H1 (cell line): ENCODE measurements around the gene RNFT2. TPM values are rescaled to one million over a fixed set of nuclear protein-coding genes. Genes with fewer than 3 reads are reported as not detected.

Experiments used
- BRCA1 ChIP-seq: IDR thresholded peaks from 2 replicates; pipeline ENCODE4 v1.6.1; 2012; ENCODE audit warnings: low read depth, low read length, improper control_type of control experiment
- RAD21 ChIP-seq, 2 experiments: IDR thresholded peaks in 1 of 2; conservative IDR thresholded peaks in 1 of 2; 2 replicates each; pipeline ENCODE4 v1.6.1; 2011; ENCODE audit warnings: low read depth in 2 of 2, low read length in 2 of 2, improper control_type of control experiment in 1 of 2, inconsistent platforms in 1 of 2, mild to moderate bottlenecking in 1 of 2, moderate library complexity in 1 of 2
- RBBP5 ChIP-seq: IDR thresholded peaks from 2 replicates; pipeline ENCODE4 v1.7.1; 2012; ENCODE audit warnings: low read depth, mild to moderate bottlenecking, inconsistent platforms, low read length, moderate library complexity, borderline replicate concordance
- SP4 ChIP-seq: IDR thresholded peaks from 2 replicates; pipeline ENCODE4 v1.6.1; 2012; ENCODE audit warnings: low read length, inconsistent platforms
- polyA plus RNA-seq, 7 experiments: library from polyadenylated mRNA; depleted of rRNA in 3 of 7; stranded (reverse) in 5 of 7; unstranded in 2 of 7; fragments of >200 nt in 5 of 7; fragments of 200-250 nt in 2 of 7; gene quantifications; 1 replicate in 5 of 7; 2 replicates in 1 of 7; 4 replicates in 1 of 7; pipeline versions ENCODE4 v1.2.1 to v1.2.3, GENCODE V29; 2011 to 2013; ENCODE audit warnings: missing spikeins in 2 of 7, mixed read lengths in 2 of 7
- total RNA-seq: library from RNA; stranded (reverse); fragmentation: NEBNext Ultra II Directional; extraction: Animal tissue kit (Norgen Biotek cat#: 25700); gene quantifications from 2 replicates; pipeline ENCODE4 v1.2.1, GENCODE V29; 2021
- TF ChIP-seq, protein P1 (sequence below): IDR thresholded peaks from 2 replicates; pipeline ENCODE4 v1.6.1; 2011; ENCODE audit warnings: low read depth, mild to moderate bottlenecking, low read length; ENCODE audit not compliant: insufficient read depth

RNFT2 gene
- total and polyA plus RNA-seq, 2 of the 8 experiments (the other 6 are each of a cell fraction or from before 2014, with no cell fraction given): 14.2 to 33.1 TPM

DNA sequence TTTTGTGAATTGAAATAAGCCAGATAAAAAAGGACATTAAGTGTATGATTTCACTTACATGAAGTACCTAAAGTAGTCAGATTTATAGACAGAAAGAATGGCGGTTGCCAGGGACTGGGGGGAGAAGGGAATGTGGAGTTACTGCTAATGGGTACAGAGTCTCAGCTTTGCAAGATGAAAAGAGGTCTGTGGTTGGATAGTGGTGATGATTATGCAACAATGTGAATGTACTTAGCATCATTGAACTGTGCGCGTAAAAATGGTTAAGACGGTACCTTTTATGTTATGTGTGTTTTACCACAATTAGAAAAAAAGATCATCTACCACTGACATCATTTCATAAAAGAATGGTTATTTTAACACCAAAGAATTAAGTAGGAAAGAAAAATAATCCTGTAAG lies 35.9 kb downstream of the RNFT2 start (continued):
- TF ChIP-seq SP4 (no peak), RBBP5 (no peak), RAD21 (IDR thresholded peaks at IDR 0.05 in 1 of 2, conservative IDR thresholded peaks at IDR 0.05 in 1 of 2; ENCODE audit: low read depth in 2 of 2, low read length in 2 of 2) (no peak), BRCA1 (no peak)
- TF ChIP-seq, protein P1, sequence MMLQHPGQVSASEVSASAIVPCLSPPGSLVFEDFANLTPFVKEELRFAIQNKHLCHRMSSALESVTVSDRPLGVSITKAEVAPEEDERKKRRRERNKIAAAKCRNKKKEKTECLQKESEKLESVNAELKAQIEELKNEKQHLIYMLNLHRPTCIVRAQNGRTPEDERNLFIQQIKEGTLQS: no peak
- TF ChIP-seq, all 59 proteins: peak for 0
